Measurements from ENCODE around the gene ERRFI1. TPM values are rescaled to one million over a fixed set of nuclear protein-coding genes. Genes with fewer than 3 reads are reported as not detected.

The ERRFI1 gene
- polyA plus RNA-seq, 3 donors, result 0.08 to 1.5 (median 0.28) TPM

GRCh38 chr1:8055973-8056372, 29.9 kb upstream of the ERRFI1 start:
- Mint-ChIP-seq H3K9me3 (peaks cover 0 to 3% (median 0%) of the 10 kb centered on the region in 7 donors), H3K36me3 (no peaks in the 10 kb centered on the region), H3K4me1 (peaks cover 5% of the 10 kb centered on the region), H3K4me3 (no peak overlapping the region), H3K27me3 (ENCODE audit: low read depth in 3 of 3) (peaks cover 4 to 9% (median 7%) of the 10 kb centered on the region in 3 donors), H3K27ac (peak overlapping the region in 1 of 7 donors; percentile 17)
- Histone ChIP-seq H3K4me2 (replicated peaks; ENCODE audit: extremely low read depth, low read length, poor library complexity, severe bottlenecking) (no peak overlapping the region), H3K4me1 (ENCODE audit: control insufficient read depth in 1 of 2, insufficient read depth in 2 of 2, low read length in 2 of 2) (peaks cover 0 to 8% of the 10 kb centered on the region in 2 donors), H3K9me3 (replicated peaks in 1 of 2; ENCODE audit: control insufficient read depth in 1 of 2, insufficient read depth in 1 of 2, low read length in 2 of 2) (no peaks in the 10 kb centered on the region), H3K79me2 (ENCODE audit: insufficient read depth, low read length) (no peaks in the 10 kb centered on the region), H3K4me3 (replicated peaks in 1 of 3; ENCODE audit: low read depth in 2 of 3, low read length in 3 of 3) (no peak overlapping the region), H4K20me1 (ENCODE audit: insufficient read depth, low read length) (no peaks in the 10 kb centered on the region), H2AFZ (ENCODE audit: insufficient read depth, low read depth, low read length, poor library complexity, severe bottlenecking) (no peak overlapping the region), H3K27ac (ENCODE audit: low read depth in 1 of 2, low read length in 2 of 2) (no peak overlapping the region), H3K27me3 (ENCODE audit: control insufficient read depth in 2 of 2, insufficient read depth in 2 of 2, low read length in 2 of 2) (no peaks in the 10 kb centered on the region), H3K36me3 (replicated peaks in 1 of 2; ENCODE audit: control insufficient read depth in 1 of 2, insufficient read depth in 2 of 2, low read length in 2 of 2) (no peaks in the 10 kb centered on the region), H3K9ac (ENCODE audit: insufficient read depth, low read length, poor library complexity, severe bottlenecking) (no peak overlapping the region)
- DNase-seq, result peak; percentile 6 to 35 (median 15)
- no peak for TF ChIP-seq CTCF (IDR thresholded peaks at IDR 0.05)
- intact Hi-C loops (cut with micrococcal nuclease), result no loop called here
- 80% methylated on average over 1 of the region's 4 CpGs for WGBS (ENCODE audit: insufficient coverage)

GRCh38 chr1:8053878-8054567, 27.9 kb upstream of the ERRFI1 start:
- peaks cover 0 to 3% (median 0%) of the 10 kb centered on the region in 7 donors for H3K9me3 Mint-ChIP-seq
- TF ChIP-seq CTCF (IDR thresholded peaks at IDR 0.05), result no peak
- intact Hi-C loops (cut with micrococcal nuclease), result no loop called here
- peaks cover 0 to 8% of the 10 kb centered on the region in 2 donors for H3K4me1 ChIP-seq (ENCODE audit: control insufficient read depth in 1 of 2, insufficient read depth in 2 of 2, low read length in 2 of 2)
- no peaks in the 10 kb centered on the region for H3K36me3 ChIP-seq (replicated peaks in 1 of 2; ENCODE audit: control insufficient read depth in 1 of 2, insufficient read depth in 2 of 2, low read length in 2 of 2)
- no peak overlapping the region for H3K27ac ChIP-seq (ENCODE audit: low read depth in 1 of 2, low read length in 2 of 2)
- H3K4me3 Mint-ChIP-seq, result no peak overlapping the region
- DNase-seq, result no peak
- H3K36me3 Mint-ChIP-seq, result no peaks in the 10 kb centered on the region
- H2AFZ ChIP-seq (ENCODE audit: insufficient read depth, low read depth, low read length, poor library complexity, severe bottlenecking), result no peak overlapping the region
- no peaks in the 10 kb centered on the region for H3K27me3 ChIP-seq (ENCODE audit: control insufficient read depth in 2 of 2, insufficient read depth in 2 of 2, low read length in 2 of 2)
- peaks cover 1 to 7% (median 4%) of the 10 kb centered on the region in 3 donors for H3K27me3 Mint-ChIP-seq (ENCODE audit: low read depth in 3 of 3)
- no peaks in the 10 kb centered on the region for H3K9me3 ChIP-seq (replicated peaks in 1 of 2; ENCODE audit: control insufficient read depth in 1 of 2, insufficient read depth in 1 of 2, low read length in 2 of 2)
- H3K4me2 ChIP-seq (replicated peaks; ENCODE audit: extremely low read depth, low read length, poor library complexity, severe bottlenecking), result no peak overlapping the region
- H3K4me1 Mint-ChIP-seq, result peaks cover 5% of the 10 kb centered on the region
- WGBS (ENCODE audit: insufficient coverage), result 83% methylated on average over 1 of the region's 5 CpGs
- no peak overlapping the region for H3K4me3 ChIP-seq (replicated peaks in 1 of 3; ENCODE audit: low read depth in 2 of 3, low read length in 3 of 3)
- H3K79me2 ChIP-seq (ENCODE audit: insufficient read depth, low read length), result no peaks in the 10 kb centered on the region
- H3K27ac Mint-ChIP-seq, result peak overlapping the region in 1 of 7 donors; percentile 6
- H3K9ac ChIP-seq (ENCODE audit: insufficient read depth, low read length, poor library complexity, severe bottlenecking), result no peak overlapping the region
- H4K20me1 ChIP-seq (ENCODE audit: insufficient read depth, low read length), result no peaks in the 10 kb centered on the region
